ENCODE results near the gene TBL1X. TPM values are rescaled to one million over a fixed set of nuclear protein-coding genes. Genes with fewer than 3 reads are reported as not detected.

Gene TBL1X
- total and polyA plus RNA-seq, 8 donors, result 2.4 to 16.6 (median 9.3) TPM

GRCh38 chrX:9586992-9587392 is 122.1 kb downstream of the TBL1X start:
- Histone ChIP-seq H3K4me1 (no peaks in the 10 kb centered on the region), H3K27me3 (no peaks in the 10 kb centered on the region), H3K4me3 (no peak overlapping the region), H3K27ac (no peak overlapping the region), H3K36me3 (no peaks in the 10 kb centered on the region), H3K9me3 (no peaks in the 10 kb centered on the region)
- intact Hi-C loops (cut with DNase I), result no loop called here
- no peak for TF ChIP-seq CTCF (IDR thresholded peaks at IDR 0.05)
- ATAC-seq (no peak), FAIRE-seq (no peak), DNase-seq (no peak)
- WGBS, 2 donors, result 77 to 94% methylated on average over 14 of the region's 14 CpGs

- no peak for TF ChIP-seq CTCF (IDR thresholded peaks at IDR 0.05)
- no peak overlapping the region for H3K27ac ChIP-seq
- WGBS, 2 donors, result 74 to 90% methylated on average over 9 of the region's 9 CpGs
- H3K4me3 ChIP-seq, result no peak overlapping the region
- H3K27me3 ChIP-seq, result no peaks in the 10 kb centered on the region
- H3K36me3 ChIP-seq, result no peaks in the 10 kb centered on the region
- no peaks in the 10 kb centered on the region for H3K9me3 ChIP-seq
- DNase-seq (no peak), ATAC-seq (no peak), FAIRE-seq (no peak)
- intact Hi-C loops (cut with DNase I), result no loop called here
- H3K4me1 ChIP-seq, result no peaks in the 10 kb centered on the region
Measured at GRCh38 chrX:9587642-9588041, 122.8 kb downstream of the TBL1X start.

- DNase-seq (no peak), ATAC-seq (no peak), FAIRE-seq (no peak)
- Histone ChIP-seq H3K4me3 (no peak overlapping the region), H3K27me3 (no peaks in the 10 kb centered on the region), H3K36me3 (no peaks in the 10 kb centered on the region), H3K27ac (no peak overlapping the region), H3K9me3 (no peaks in the 10 kb centered on the region), H3K4me1 (no peaks in the 10 kb centered on the region)
- no peak for TF ChIP-seq CTCF (IDR thresholded peaks at IDR 0.05)
- intact Hi-C loops (cut with DNase I), result no loop called here
- WGBS, 2 donors, result 70 to 93% methylated on average over 2 of the region's 2 CpGs
Measured at GRCh38 chrX:9591496-9591895, 126.6 kb downstream of the TBL1X start.

- H3K4me3 ChIP-seq, result no peak overlapping the region
- 90 to 97% methylated on average over 9 of the region's 9 CpGs for WGBS, 2 donors
- DNase-seq (no peak), FAIRE-seq (no peak), ATAC-seq (no peak)
- H3K27me3 ChIP-seq, result no peaks in the 10 kb centered on the region
- no peaks in the 10 kb centered on the region for H3K9me3 ChIP-seq
- H3K27ac ChIP-seq, result no peak overlapping the region
- H3K36me3 ChIP-seq, result no peaks in the 10 kb centered on the region
- H3K4me1 ChIP-seq, result no peaks in the 10 kb centered on the region
- TF ChIP-seq CTCF (IDR thresholded peaks at IDR 0.05), result no peak
- intact Hi-C loops (cut with DNase I), result no loop called here
Measured at GRCh38 chrX:9593756-9594155, 128.9 kb downstream of the TBL1X start.

- H3K4me1 ChIP-seq, result no peaks in the 10 kb centered on the region
- H3K4me3 ChIP-seq, result no peak overlapping the region
- no peak for ATAC-seq
- H3K27me3 ChIP-seq, result no peaks in the 10 kb centered on the region
- no peak overlapping the region for H3K27ac ChIP-seq
- H3K36me3 ChIP-seq, result no peaks in the 10 kb centered on the region
- DNase-seq, result no peak
- intact Hi-C loops (cut with DNase I), result no loop called here
- WGBS, 2 donors, result 48 to 70% methylated on average over 5 of the region's 5 CpGs
- H3K9me3 ChIP-seq, result no peaks in the 10 kb centered on the region
- no peak for TF ChIP-seq CTCF (IDR thresholded peaks at IDR 0.05)
- FAIRE-seq, result no peak
Measured at GRCh38 chrX:9595174-9595573, 130.3 kb downstream of the TBL1X start.

Data from pancreas (tissue), 10 donors.